GM19372 (cell line): Measurements from ENCODE around the gene SMOC1.

ENCODE experiments used
- ATAC-seq: cut with Tn5 transposase; IDR thresholded peaks from one replicate; pipeline ENCODE4 v1.9.1; 2021; ENCODE audit warnings: mild to moderate bottlenecking, low read depth, moderate library complexity; ENCODE audit not compliant: unreplicated experiment

SMOC1 gene

GRCh38 chr14:70073924-70074566 lies 194.8 kb downstream of the SMOC1 start:
- ATAC-seq = no peak

- no peak for ATAC-seq
Observed at GRCh38 chr14:70077005-70077404, 197.8 kb downstream of the SMOC1 start.

- no peak for ATAC-seq
Observed at GRCh38 chr14:70077720-70078119, 198.5 kb downstream of the SMOC1 start.

GRCh38 chr14:70078329-70078728 lies 199.1 kb downstream of the SMOC1 start:
- no peak for ATAC-seq

GRCh38 chr14:70080076-70080475 lies 200.9 kb downstream of the SMOC1 start:
- no peak for ATAC-seq
